Mesothelial cell of epicardium (in vitro differentiated cells): ENCODE data around the gene HIVEP3. TPM values are rescaled to one million over a fixed set of nuclear protein-coding genes. Genes with fewer than 3 reads are reported as not detected.
A peak's percentile ranks its signal among the peaks of the same experiment; 100 is the strongest.

Experiments used
- DNase-seq, 2 experiments: peaks; one replicate each; pipeline ENCODE4 v3.0.0; 2021; ENCODE audit warnings: low spot score in 2 of 2; ENCODE audit not compliant: unreplicated experiment in 2 of 2
- H3K27ac Mint-ChIP-seq: 2 replicates; pipeline ENCODE4 v1.8.0; 2021; ENCODE audit warnings: mixed read lengths
- H3K27me3 Mint-ChIP-seq: 2 replicates; pipeline ENCODE4 v1.8.0; 2021; ENCODE audit warnings: low read depth, mixed read lengths
- H3K36me3 Mint-ChIP-seq: 2 replicates; pipeline ENCODE4 v1.8.0; 2021; ENCODE audit warnings: mixed read lengths
- H3K4me1 Mint-ChIP-seq: 2 replicates; pipeline ENCODE4 v1.8.0; 2021; ENCODE audit warnings: mixed read lengths
- H3K4me3 Mint-ChIP-seq: 2 replicates; pipeline ENCODE4 v1.8.0; 2021; ENCODE audit warnings: mild to moderate bottlenecking, moderate library complexity, mixed read lengths
- H3K9me3 Mint-ChIP-seq: 2 replicates; pipeline ENCODE4 v1.8.0; 2021; ENCODE audit warnings: mixed read lengths
- total RNA-seq: library from RNA; stranded (reverse); gene quantifications from 3 replicates; pipeline ENCODE4 v1.2.1, GENCODE V29; 2021
- TF ChIP-seq, protein P1 (sequence below): fragments of 200-600 bp; sonication (generic); IDR thresholded peaks from one replicate; pipeline ENCODE4 v1.5.0; 2021; ENCODE audit warnings: antibody characterized with exemption; ENCODE audit not compliant: unreplicated experiment

The HIVEP3 gene
- total RNA-seq, 1 donor from 2014 or later: 8.9 TPM

DNA sequence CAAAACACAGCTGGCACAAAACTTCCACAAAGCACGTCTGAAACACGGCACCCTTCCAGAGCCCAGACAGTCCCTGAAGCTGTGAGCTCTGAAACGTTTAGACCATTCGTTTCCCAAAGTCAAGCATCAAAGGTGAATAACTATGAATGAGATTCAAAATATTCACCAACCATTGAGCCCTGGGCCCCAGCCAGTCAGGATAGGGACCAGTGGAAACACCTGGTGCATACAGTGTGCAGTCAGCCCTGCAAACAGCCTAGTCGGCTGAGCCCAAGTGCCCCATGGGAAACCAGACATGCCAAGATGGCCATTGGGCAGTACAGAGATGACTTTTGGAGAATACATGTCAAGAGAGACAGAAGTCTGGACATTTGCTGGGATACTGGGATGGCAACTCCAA lies 343.9 kb downstream of the HIVEP3 start:
- Mint-ChIP-seq H3K27me3 (peaks cover 21% of the 10 kb centered on the region), H3K36me3 (no peaks in the 10 kb centered on the region), H3K27ac (no peak overlapping the region), H3K4me1 (no peaks in the 10 kb centered on the region), H3K9me3 (no peaks in the 10 kb centered on the region), H3K4me3 (no peak overlapping the region)
- DNase-seq: no peak
- TF ChIP-seq, protein P1, sequence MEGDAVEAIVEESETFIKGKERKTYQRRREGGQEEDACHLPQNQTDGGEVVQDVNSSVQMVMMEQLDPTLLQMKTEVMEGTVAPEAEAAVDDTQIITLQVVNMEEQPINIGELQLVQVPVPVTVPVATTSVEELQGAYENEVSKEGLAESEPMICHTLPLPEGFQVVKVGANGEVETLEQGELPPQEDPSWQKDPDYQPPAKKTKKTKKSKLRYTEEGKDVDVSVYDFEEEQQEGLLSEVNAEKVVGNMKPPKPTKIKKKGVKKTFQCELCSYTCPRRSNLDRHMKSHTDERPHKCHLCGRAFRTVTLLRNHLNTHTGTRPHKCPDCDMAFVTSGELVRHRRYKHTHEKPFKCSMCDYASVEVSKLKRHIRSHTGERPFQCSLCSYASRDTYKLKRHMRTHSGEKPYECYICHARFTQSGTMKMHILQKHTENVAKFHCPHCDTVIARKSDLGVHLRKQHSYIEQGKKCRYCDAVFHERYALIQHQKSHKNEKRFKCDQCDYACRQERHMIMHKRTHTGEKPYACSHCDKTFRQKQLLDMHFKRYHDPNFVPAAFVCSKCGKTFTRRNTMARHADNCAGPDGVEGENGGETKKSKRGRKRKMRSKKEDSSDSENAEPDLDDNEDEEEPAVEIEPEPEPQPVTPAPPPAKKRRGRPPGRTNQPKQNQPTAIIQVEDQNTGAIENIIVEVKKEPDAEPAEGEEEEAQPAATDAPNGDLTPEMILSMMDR: no peak

DNA sequence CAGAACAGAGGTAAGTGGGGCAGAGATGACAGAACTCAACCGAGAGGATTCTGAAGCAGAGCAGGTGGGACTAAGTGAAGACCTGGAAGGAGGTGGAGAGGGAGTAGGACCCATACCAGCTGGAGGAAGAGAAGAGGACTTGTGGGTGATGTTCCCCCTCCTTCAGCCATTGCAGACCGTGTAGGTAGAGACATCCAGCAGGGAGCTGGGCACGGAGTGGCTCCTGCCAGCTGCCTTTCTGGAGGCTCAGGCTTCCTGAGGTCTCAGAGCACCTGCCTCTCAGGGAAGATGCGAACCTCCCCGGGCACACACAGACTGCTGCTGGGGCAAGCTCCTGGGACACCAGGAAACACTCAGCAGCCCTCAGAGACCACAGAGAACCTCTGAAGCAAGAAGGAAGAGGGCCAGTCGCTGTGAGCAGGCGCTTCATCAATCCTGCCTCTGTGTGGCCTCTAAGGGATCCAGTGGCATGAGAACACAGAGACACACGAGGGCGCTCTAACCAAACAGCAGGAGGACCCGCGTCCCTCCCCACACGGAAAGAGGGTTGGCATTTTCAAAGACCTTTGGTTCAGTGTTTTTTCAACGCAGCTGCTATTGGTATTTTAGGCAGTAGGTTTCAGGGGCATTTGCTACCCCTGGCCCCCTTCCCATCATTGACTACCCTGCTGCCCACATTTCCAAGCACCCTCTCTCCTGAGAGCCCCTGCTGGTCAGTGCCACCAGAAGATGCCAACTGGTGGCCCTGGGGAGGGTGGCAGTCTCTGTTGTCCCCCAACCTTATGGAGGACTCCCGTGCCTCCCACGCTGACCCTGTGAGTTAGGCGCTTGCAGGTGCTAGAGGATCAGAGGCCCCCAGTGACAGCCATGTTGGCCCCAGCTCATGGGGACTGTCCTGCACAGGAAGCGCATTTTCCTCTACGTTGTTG lies 344.7 kb downstream of the HIVEP3 start:
- Mint-ChIP-seq H3K36me3 (no peaks in the 10 kb centered on the region), H3K27ac (no peak overlapping the region)
- peak; percentile 57 to 83 for DNase-seq

DNA sequence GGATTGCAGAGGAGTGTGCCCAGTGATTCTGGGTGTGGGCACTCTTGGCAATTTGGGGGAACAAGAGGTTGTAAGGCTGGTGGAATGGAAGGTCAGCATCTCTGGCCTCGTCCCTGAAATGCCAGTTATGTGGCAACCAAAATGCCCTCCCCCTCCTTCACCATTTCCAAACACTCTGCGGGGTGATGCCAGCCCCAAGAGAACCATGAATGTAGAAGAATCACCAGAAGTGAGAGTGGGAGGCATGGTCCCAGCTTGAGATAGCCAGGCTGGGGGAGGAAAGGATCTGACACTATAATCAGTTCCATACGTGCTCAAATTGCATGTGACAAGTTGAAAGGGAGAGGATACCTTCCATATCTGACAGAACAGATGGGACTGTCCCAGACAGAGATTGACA lies 345.5 kb downstream of the HIVEP3 start:
- TF ChIP-seq, protein P1: no peak
- DNase-seq: no peak
- Mint-ChIP-seq H3K9me3 (no peaks in the 10 kb centered on the region), H3K4me3 (no peak overlapping the region), H3K27ac (no peak overlapping the region), H3K4me1 (no peaks in the 10 kb centered on the region), H3K36me3 (no peaks in the 10 kb centered on the region), H3K27me3 (peaks cover 21% of the 10 kb centered on the region)

More for the DNA sequence above, 344.7 kb downstream of the HIVEP3 start:
- peaks cover 21% of the 10 kb centered on the region for H3K27me3 Mint-ChIP-seq
- no peak overlapping the region for H3K4me3 Mint-ChIP-seq
- H3K4me1 Mint-ChIP-seq: no peaks in the 10 kb centered on the region
- no peaks in the 10 kb centered on the region for H3K9me3 Mint-ChIP-seq
- TF ChIP-seq, protein P1: peak; percentile 52

DNA sequence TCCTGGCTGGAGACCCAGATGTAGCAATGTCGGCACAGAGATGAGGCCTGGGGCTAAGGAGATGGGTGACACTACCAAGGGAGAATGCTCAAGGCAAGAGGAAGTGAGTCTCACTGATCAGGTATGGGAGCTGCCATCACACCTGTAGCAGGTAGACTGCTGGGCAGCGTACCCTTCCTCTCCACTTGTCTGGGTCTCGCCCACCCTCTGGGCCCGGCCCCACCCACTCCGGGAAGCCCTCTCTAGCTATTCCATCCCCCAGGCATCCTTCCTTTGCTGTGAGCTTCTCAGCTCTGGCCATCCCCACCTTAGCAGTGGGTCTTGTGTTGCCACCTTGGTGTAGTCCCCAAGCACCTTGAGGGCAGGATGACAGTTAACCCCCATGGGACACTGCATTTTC lies 346.5 kb downstream of the HIVEP3 start:
- no peak for DNase-seq
- Mint-ChIP-seq H3K4me3 (no peak overlapping the region), H3K27ac (no peak overlapping the region), H3K4me1 (no peaks in the 10 kb centered on the region), H3K9me3 (peaks cover 3% of the 10 kb centered on the region), H3K27me3 (peaks cover 21% of the 10 kb centered on the region), H3K36me3 (no peaks in the 10 kb centered on the region)
- TF ChIP-seq, protein P1: no peak

DNA sequence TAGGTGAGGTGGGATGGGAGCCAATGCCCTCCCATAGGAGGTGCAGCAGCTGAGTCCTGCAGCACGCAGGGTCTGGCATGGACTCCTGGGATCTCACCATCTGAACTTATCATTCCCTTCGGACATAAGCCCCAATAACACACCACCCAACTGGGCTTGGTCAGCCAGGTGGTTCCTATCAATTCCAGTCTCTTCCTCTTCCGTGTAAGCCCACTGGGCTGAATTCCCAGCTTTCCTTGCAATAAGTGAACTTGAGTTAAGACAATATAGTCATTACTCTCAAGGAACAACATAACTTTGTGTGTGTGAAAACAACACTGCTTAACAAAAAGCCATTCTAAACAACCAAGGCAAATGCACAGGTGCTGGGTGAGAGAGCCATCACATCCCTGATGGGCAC lies 347.7 kb downstream of the HIVEP3 start:
- Mint-ChIP-seq H3K9me3 (peaks cover 3% of the 10 kb centered on the region), H3K4me3 (no peak overlapping the region), H3K4me1 (no peaks in the 10 kb centered on the region), H3K27ac (no peak overlapping the region), H3K27me3 (peaks cover 26% of the 10 kb centered on the region), H3K36me3 (no peaks in the 10 kb centered on the region)
- TF ChIP-seq, protein P1: no peak
- no peak for DNase-seq
